GM12878 (cell line): ENCODE measurements around the gene MBNL1.

ENCODE experiments used
- CTCF ChIP-seq, 3 experiments: IDR thresholded peaks in 2 of 3; conservative IDR thresholded peaks in 1 of 3; 2 replicates each; pipeline ENCODE4 v1.5.1; 2011; ENCODE audit warnings: low read depth in 3 of 3, low read length in 3 of 3, mild to moderate bottlenecking in 3 of 3, control low read depth in 2 of 3, moderate library complexity in 2 of 3, inconsistent platforms in 1 of 3, mixed read lengths in 1 of 3; ENCODE audit not compliant: control insufficient read depth in 2 of 3, insufficient read depth in 1 of 3; ENCODE audit errors: extremely low read depth in 1 of 3
- EGR1 ChIP-seq, 2 experiments: IDR thresholded peaks; 1 replicate in 1 of 2; 2 replicates in 1 of 2; pipeline ENCODE4 v1.6.1; 2011 to 2012; ENCODE audit warnings: low read depth in 2 of 2, low read length in 2 of 2, borderline replicate concordance in 1 of 2, mild to moderate bottlenecking in 1 of 2, moderate library complexity in 1 of 2
- ESRRA ChIP-seq: IDR thresholded peaks from 2 replicates; pipeline ENCODE4 v1.6.1; 2012; ENCODE audit warnings: mild to moderate bottlenecking, low read length, improper control_type of control experiment
- FOXK2 ChIP-seq: fragments of 450-650 bp; IDR thresholded peaks from 2 replicates; pipeline ENCODE4 v1.6.1; 2017; ENCODE audit warnings: mild to moderate bottlenecking, moderate library complexity
- HCFC1 ChIP-seq: fragments of 150-350 bp; IDR thresholded peaks from 2 replicates; pipeline ENCODE4 v1.6.1; 2014; ENCODE audit warnings: low read length
- IRF4 ChIP-seq: IDR thresholded peaks from 2 replicates; pipeline ENCODE4 v1.6.1; 2011; ENCODE audit warnings: low read depth, low read length
- POLR2A ChIP-seq: IDR thresholded peaks from 2 replicates; pipeline ENCODE4 v1.6.1; 2011; ENCODE audit warnings: low read depth, mild to moderate bottlenecking, low read length
- REST ChIP-seq: IDR thresholded peaks from 2 replicates; pipeline ENCODE4 v1.6.1; 2012; ENCODE audit warnings: mild to moderate bottlenecking, low read depth, low read length
- RFX5 ChIP-seq: IDR thresholded peaks from 2 replicates; pipeline ENCODE4 v1.6.1; 2011; ENCODE audit warnings: low read depth, low read length, improper control_type of control experiment
- SIN3A ChIP-seq: IDR thresholded peaks from 2 replicates; pipeline ENCODE4 v1.6.1; 2012; ENCODE audit warnings: low read depth, low read length, improper control_type of control experiment
- SREBF1 ChIP-seq: IDR thresholded peaks from 2 replicates; pipeline ENCODE4 v1.6.1; 2012; ENCODE audit warnings: mild to moderate bottlenecking, low read length

GRCh38 chr3:152448091-152448490 lies 179.4 kb downstream of the MBNL1 start:
- TF ChIP-seq SIN3A = no peak
- TF ChIP-seq SREBF1 = no peak
- TF ChIP-seq REST = no peak
- no peak for TF ChIP-seq CTCF (IDR thresholded peaks at IDR 0.05 in 2 of 3, conservative IDR thresholded peaks at IDR 0.05 in 1 of 3; ENCODE audit: control insufficient read depth in 2 of 3, extremely low read depth in 1 of 3, insufficient read depth in 1 of 3, low read depth in 3 of 3, low read length in 3 of 3)
- no peak for TF ChIP-seq EGR1 (IDR thresholded peaks at IDR 0.05; ENCODE audit: borderline replicate concordance in 1 of 2, low read depth in 2 of 2, low read length in 2 of 2)
- no peak for TF ChIP-seq ESRRA
- TF ChIP-seq HCFC1 = no peak
- TF ChIP-seq IRF4 = no peak
- TF ChIP-seq POLR2A = no peak
- no peak for TF ChIP-seq FOXK2
- no peak for TF ChIP-seq RFX5
